Measurements from ENCODE around the gene OTUD5.
A peak's percentile ranks its signal among the peaks of the same experiment; 100 is the strongest.

Gene OTUD5

DNA sequence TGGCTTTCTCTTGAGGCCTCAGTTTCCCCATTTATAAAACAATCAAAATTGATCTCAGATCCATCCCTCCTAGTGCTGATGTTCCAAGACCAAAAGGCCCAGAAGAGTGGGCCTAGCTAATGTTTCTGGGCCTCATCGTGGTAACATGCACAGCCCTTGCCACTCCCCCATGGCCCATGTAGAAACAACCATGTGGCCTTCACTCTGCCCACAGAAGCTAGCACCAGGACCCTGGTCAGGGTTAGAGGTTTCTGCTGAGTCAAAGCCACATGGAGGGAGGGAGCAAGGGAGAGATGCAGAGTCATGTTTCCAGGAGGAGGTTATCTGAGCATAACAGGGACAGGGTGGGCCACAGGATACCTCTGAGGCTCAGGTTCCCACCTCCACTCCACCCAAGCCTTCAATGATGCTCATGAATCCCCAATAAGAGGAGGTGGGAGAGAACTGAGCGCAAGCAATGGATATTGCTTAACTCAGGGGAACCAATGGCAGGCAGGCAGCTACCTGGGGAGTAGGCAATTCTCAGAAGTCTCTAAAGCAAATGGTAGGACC is 16.9 kb downstream of the OTUD5 start:
- Histone ChIP-seq H3K9ac (ENCODE audit: low read length) (peak overlapping the region; percentile 66; the same call in 1 of the 2 replicates), H3K9me2 (ENCODE audit: low read depth, low read length) (no peaks in the 10 kb centered on the region), H3K27ac (ENCODE audit: low read depth, low read length, poor library complexity, severe bottlenecking) (peak overlapping the region; percentile 99), H3F3A (ENCODE audit: insufficient read depth, low read length) (no peaks in the 10 kb centered on the region), H4K20me1 (ENCODE audit: insufficient read depth, low read length) (no peaks in the 10 kb centered on the region), H3K27me3 (ENCODE audit: insufficient read depth, low read length) (no peaks in the 10 kb centered on the region), H3K4me2 (ENCODE audit: low read length) (peak overlapping the region; percentile 70; the same call in 1 of the 2 replicates), H2AFZ (ENCODE audit: low read length) (no peak overlapping the region), H3K9me3 (ENCODE audit: low read length) (no peaks in the 10 kb centered on the region), H3K4me1 (ENCODE audit: insufficient read depth, low read length, severe bottlenecking) (peaks cover 80% of the 10 kb centered on the region), H3K36me3 (ENCODE audit: insufficient read depth, low read length) (peaks cover 10% of the 10 kb centered on the region; the same call in 1 of the 2 replicates), H3K4me3 (ENCODE audit: low read depth, low read length, poor library complexity, severe bottlenecking) (no peak overlapping the region), H3K79me2 (ENCODE audit: insufficient read depth, low read length) (no peaks in the 10 kb centered on the region)
- TF ChIP-seq, protein P1, sequence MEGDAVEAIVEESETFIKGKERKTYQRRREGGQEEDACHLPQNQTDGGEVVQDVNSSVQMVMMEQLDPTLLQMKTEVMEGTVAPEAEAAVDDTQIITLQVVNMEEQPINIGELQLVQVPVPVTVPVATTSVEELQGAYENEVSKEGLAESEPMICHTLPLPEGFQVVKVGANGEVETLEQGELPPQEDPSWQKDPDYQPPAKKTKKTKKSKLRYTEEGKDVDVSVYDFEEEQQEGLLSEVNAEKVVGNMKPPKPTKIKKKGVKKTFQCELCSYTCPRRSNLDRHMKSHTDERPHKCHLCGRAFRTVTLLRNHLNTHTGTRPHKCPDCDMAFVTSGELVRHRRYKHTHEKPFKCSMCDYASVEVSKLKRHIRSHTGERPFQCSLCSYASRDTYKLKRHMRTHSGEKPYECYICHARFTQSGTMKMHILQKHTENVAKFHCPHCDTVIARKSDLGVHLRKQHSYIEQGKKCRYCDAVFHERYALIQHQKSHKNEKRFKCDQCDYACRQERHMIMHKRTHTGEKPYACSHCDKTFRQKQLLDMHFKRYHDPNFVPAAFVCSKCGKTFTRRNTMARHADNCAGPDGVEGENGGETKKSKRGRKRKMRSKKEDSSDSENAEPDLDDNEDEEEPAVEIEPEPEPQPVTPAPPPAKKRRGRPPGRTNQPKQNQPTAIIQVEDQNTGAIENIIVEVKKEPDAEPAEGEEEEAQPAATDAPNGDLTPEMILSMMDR (IDR thresholded peaks at IDR 0.05; ENCODE audit: low read length), result no peak
- TF ChIP-seq EZH2 (IDR thresholded peaks at IDR 0.05; ENCODE audit: borderline replicate concordance, low read length), result no peak

DNA sequence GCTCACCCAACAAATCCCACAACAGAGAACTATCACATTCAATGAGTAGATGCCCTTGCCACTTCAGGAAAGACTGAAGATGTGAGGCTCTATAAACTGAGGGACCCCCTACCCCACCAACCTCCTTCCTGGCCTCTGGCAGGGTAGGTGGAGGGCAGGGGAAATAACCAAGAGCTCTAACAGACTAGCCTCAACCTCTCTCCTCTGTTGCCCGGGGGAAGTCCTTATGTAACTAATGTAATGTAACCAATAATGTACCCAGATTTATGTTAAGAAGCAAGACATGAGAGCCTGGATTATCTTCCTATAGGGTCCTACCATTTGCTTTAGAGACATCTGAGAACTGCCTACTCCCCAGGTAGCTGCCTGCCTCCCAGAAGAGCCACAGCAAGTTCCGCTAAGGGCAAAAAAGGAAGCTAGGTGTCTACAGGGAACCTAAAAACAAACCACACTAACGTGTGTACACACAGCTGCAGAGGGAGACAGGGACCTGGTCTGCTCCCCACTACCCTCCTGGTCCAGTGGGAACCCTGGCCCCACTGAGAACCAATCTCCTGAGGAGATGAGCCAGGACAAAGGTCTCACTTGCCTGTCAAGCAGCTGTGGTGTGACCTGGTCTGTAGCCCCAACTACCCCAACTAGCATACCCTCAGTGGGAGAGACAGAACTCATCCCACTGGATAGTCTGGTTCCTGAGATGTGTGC is 17.7 kb downstream of the OTUD5 start:
- peaks cover 83% of the 10 kb centered on the region for H3K4me1 ChIP-seq (ENCODE audit: insufficient read depth, low read length, severe bottlenecking)
- peak overlapping the region; percentile 70 for H3K4me2 ChIP-seq (ENCODE audit: low read length)
- no peaks in the 10 kb centered on the region for H3F3A ChIP-seq (ENCODE audit: insufficient read depth, low read length)
- H3K4me3 ChIP-seq (ENCODE audit: low read depth, low read length, poor library complexity, severe bottlenecking), result peak overlapping the region; percentile 35
- no peaks in the 10 kb centered on the region for H3K9me2 ChIP-seq (ENCODE audit: low read depth, low read length)
- H3K27ac ChIP-seq (ENCODE audit: low read depth, low read length, poor library complexity, severe bottlenecking), result peak overlapping the region; percentile 99
- peak overlapping the region; percentile 66 for H3K9ac ChIP-seq (ENCODE audit: low read length)
- peaks cover 15% of the 10 kb centered on the region; the same call in 1 of the 2 replicates for H3K36me3 ChIP-seq (ENCODE audit: insufficient read depth, low read length)
- no peak for TF ChIP-seq EZH2 (IDR thresholded peaks at IDR 0.05; ENCODE audit: borderline replicate concordance, low read length)
- TF ChIP-seq, protein P1 (IDR thresholded peaks at IDR 0.05; ENCODE audit: low read length), result no peak
- no peaks in the 10 kb centered on the region for H3K27me3 ChIP-seq (ENCODE audit: insufficient read depth, low read length)
- no peak overlapping the region for H2AFZ ChIP-seq (ENCODE audit: low read length)
- H3K9me3 ChIP-seq (ENCODE audit: low read length), result no peaks in the 10 kb centered on the region
- no peaks in the 10 kb centered on the region for H3K79me2 ChIP-seq (ENCODE audit: insufficient read depth, low read length)
- H4K20me1 ChIP-seq (ENCODE audit: insufficient read depth, low read length), result no peaks in the 10 kb centered on the region

DNA sequence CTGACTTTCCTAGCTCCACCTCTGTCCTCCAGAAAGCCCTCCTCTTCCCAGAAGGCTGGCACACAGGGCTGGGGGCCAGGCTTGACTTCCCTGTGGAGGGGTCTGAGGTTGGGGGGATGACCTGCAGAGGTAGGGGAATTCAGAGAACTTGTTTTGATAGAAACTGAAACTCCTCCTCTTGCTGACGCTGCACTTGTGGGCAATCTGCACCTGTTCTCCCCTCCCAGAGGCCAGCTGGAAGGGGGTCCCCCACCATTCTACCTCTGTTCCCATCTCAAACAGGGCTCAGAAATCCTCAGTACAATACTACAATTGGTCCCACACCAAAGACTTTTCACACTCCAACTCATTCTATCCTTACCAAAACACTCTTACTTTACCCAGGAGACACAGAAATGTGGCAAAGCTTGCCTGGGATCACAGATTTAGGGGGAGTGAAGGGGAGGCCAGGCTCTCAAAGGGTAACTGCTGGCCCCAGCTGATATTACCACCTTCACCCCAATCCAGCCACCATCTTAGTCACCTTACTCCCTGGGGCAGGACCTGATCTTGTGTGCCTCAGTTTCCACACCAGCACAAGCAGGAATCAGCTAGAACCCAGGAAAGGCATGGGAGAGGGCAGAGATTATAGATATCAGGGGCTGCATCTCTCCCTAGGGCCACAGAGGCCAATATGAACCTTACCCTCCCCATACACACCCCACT is 18.5 kb downstream of the OTUD5 start:
- no peak for TF ChIP-seq EZH2 (IDR thresholded peaks at IDR 0.05; ENCODE audit: borderline replicate concordance, low read length)
- TF ChIP-seq, protein P1 (IDR thresholded peaks at IDR 0.05; ENCODE audit: low read length), result no peak
- H3K4me2 ChIP-seq (ENCODE audit: low read length), result peak overlapping the region; percentile 70
- H3K27ac ChIP-seq (ENCODE audit: low read depth, low read length, poor library complexity, severe bottlenecking), result peak overlapping the region; percentile 99
- H3K79me2 ChIP-seq (ENCODE audit: insufficient read depth, low read length), result no peaks in the 10 kb centered on the region
- H3K36me3 ChIP-seq (ENCODE audit: insufficient read depth, low read length), result peaks cover 23% of the 10 kb centered on the region
- peaks cover 89% of the 10 kb centered on the region for H3K4me1 ChIP-seq (ENCODE audit: insufficient read depth, low read length, severe bottlenecking)
- H4K20me1 ChIP-seq (ENCODE audit: insufficient read depth, low read length), result no peaks in the 10 kb centered on the region
- H3K9me2 ChIP-seq (ENCODE audit: low read depth, low read length), result no peaks in the 10 kb centered on the region
- H3F3A ChIP-seq (ENCODE audit: insufficient read depth, low read length), result no peaks in the 10 kb centered on the region
- H3K9ac ChIP-seq (ENCODE audit: low read length), result peak overlapping the region; percentile 66
- peak overlapping the region; percentile 35 for H3K4me3 ChIP-seq (ENCODE audit: low read depth, low read length, poor library complexity, severe bottlenecking)
- no peak overlapping the region for H2AFZ ChIP-seq (ENCODE audit: low read length)
- no peaks in the 10 kb centered on the region for H3K9me3 ChIP-seq (ENCODE audit: low read length)
- H3K27me3 ChIP-seq (ENCODE audit: insufficient read depth, low read length), result no peaks in the 10 kb centered on the region
